Stomach (tissue), 9 donors: ENCODE measurements around the gene ABI3BP. TPM values are rescaled to one million over a fixed set of nuclear protein-coding genes. Genes with fewer than 3 reads are reported as not detected.

Experiments used
- DNase-seq, 2 donors: peaks; one replicate each; pipeline versions ENCODE4 v3.0.0 to v3.0.0-alpha.2; 2013 to 2019
- H3K27ac ChIP-seq, 5 donors: fragments of 200-600 bp in 4 of 5; sonication (generic) in 4 of 5; one replicate each; pipeline ENCODE4 v1.5.1; 2013 to 2019; ENCODE audit warnings: mild to moderate bottlenecking in 1 of 5, moderate library complexity in 1 of 5
- H3K27me3 ChIP-seq, 3 donors: fragments of 200-600 bp; sonication (generic); one replicate each; pipeline ENCODE4 v1.5.1; 2017 to 2019; ENCODE audit warnings: mixed run types in 1 of 3
- H3K36me3 ChIP-seq, 4 donors: fragments of 200-600 bp; sonication (generic); 1 replicate in 3 of 4; 2 replicates in 1 of 4; pipeline ENCODE4 v1.5.1; 2016 to 2019
- H3K4me1 ChIP-seq, 4 donors: fragments of 200-600 bp; sonication (generic); one replicate each; pipeline ENCODE4 v1.5.1; 2016 to 2019
- H3K4me3 ChIP-seq, 4 donors: fragments of 200-600 bp; sonication (generic) in 3 of 4; one replicate each; pipeline ENCODE4 v1.5.1; 2016 to 2019; ENCODE audit warnings: mild to moderate bottlenecking in 1 of 4
- H3K9me3 ChIP-seq, 4 donors: fragments of 200-600 bp; sonication (generic); one replicate each; pipeline ENCODE4 v1.5.1; 2016 to 2019
- EP300 ChIP-seq: sonication (generic); formaldehyde crosslinking; IDR thresholded peaks from one replicate; pipeline ENCODE4 v1.6.1; 2017; ENCODE audit warnings: antibody characterized with exemption
- POLR2A ChIP-seq, 4 donors: fragments of 450-650 bp; IDR thresholded peaks; one replicate each; pipeline ENCODE4 v1.6.1; 2016; ENCODE audit warnings: antibody characterized with exemption in 4 of 4, control low read depth in 2 of 4, mild to moderate bottlenecking in 1 of 4, moderate library complexity in 1 of 4
- POLR2AphosphoS5 ChIP-seq, 3 donors: sonication (generic); formaldehyde crosslinking; IDR thresholded peaks; one replicate each; pipeline ENCODE4 v1.6.1; 2016; ENCODE audit warnings: antibody characterized with exemption in 3 of 3
- WGBS, 5 donors: extraction: QIAGEN DNeasy Blood & Tissue Kit in 3 of 5; methylation state at CpG; one replicate each; pipeline versions ENCODE4 v1.1.5 to v1.1.7; 2013 to 2018; 5-methylcytosine and 5-hydroxymethylcytosine counted together
- intact Hi-C: fragments of 100-400 bp; cut with DNase I; formaldehyde crosslinking; loops from one replicate; pipeline ENCODE4 v1.15.1; 2023; ENCODE audit warnings: low total_unique reads
- polyA plus RNA-seq, 3 donors: library from polyadenylated mRNA; stranded (reverse); fragments of 200-250 nt; gene quantifications; one replicate each; pipeline ENCODE4 v1.2.3, GENCODE V29; 2013
- total RNA-seq, 5 donors: library from RNA; depleted of rRNA; stranded (reverse); fragments of >200 nt; gene quantifications; one replicate each; pipeline versions ENCODE4 v1.1.0 to v1.2.3, GENCODE V29; 2014 to 2016
- TF ChIP-seq, protein P1 (sequence below), 7 experiments: fragments of 450-650 bp in 4 of 7; fragments of 200-600 bp in 3 of 7; sonication (generic) in 3 of 7; IDR thresholded peaks; one replicate each; pipeline ENCODE4 v1.5.1; 2016 to 2019; ENCODE audit warnings: antibody characterized with exemption in 7 of 7, control low read depth in 2 of 7, mild to moderate bottlenecking in 1 of 7
- donor health status: healthy with polysubstance abuse.
- donor health status: Bipolar disorder and iron deficiency.
- donor health status: healthy.

Gene ABI3BP
- total and polyA plus RNA-seq, 8 donors: 1.5 to 252 (median 21.7) TPM

DNA sequence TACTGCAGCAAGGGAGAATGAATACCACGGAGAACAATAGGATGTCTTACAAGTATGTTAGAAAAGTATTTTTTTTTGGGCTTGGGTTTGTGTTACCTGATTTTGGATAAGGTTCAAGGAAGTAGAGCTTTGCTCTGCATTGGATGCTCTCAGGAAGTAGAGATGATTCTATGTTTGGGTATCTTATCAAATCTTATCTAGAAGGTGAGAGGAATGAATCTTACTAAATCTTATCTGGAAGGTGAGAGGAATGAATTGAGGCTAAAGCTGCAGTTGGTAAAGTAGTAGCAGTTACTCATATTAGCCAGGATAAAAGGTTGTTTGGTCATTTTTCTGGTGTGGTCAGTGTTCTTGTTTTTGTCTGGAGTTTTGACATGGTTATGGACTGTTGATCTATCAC, 266.5 kb downstream of the ABI3BP start:
- TF ChIP-seq EP300: no peak
- no peak for TF ChIP-seq POLR2A (IDR thresholded peaks at IDR 0.05)
- TF ChIP-seq, protein P1, sequence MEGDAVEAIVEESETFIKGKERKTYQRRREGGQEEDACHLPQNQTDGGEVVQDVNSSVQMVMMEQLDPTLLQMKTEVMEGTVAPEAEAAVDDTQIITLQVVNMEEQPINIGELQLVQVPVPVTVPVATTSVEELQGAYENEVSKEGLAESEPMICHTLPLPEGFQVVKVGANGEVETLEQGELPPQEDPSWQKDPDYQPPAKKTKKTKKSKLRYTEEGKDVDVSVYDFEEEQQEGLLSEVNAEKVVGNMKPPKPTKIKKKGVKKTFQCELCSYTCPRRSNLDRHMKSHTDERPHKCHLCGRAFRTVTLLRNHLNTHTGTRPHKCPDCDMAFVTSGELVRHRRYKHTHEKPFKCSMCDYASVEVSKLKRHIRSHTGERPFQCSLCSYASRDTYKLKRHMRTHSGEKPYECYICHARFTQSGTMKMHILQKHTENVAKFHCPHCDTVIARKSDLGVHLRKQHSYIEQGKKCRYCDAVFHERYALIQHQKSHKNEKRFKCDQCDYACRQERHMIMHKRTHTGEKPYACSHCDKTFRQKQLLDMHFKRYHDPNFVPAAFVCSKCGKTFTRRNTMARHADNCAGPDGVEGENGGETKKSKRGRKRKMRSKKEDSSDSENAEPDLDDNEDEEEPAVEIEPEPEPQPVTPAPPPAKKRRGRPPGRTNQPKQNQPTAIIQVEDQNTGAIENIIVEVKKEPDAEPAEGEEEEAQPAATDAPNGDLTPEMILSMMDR (IDR thresholded peaks at IDR 0.05): no peak
- TF ChIP-seq POLR2AphosphoS5 (IDR thresholded peaks at IDR 0.05): no peak
- Histone ChIP-seq H3K27ac (no peak overlapping the region), H3K4me3 (no peak overlapping the region), H3K9me3 (no peaks in the 10 kb centered on the region), H3K27me3 (no peaks in the 10 kb centered on the region), H3K36me3 (peaks cover 5 to 91% (median 76%) of the 10 kb centered on the region in 4 donors), H3K4me1 (peaks cover 0 to 14% (median 5%) of the 10 kb centered on the region in 4 donors)
- intact Hi-C loops: no loop called here
- DNase-seq: no peak
- WGBS, 5 donors: 85 to 97% (median 88%) methylated on average over 1 of the region's 1 CpG

GRCh38 chr3:100725935-100726513, 267.2 kb downstream of the ABI3BP start:
- Histone ChIP-seq H3K27ac (no peak overlapping the region), H3K27me3 (no peaks in the 10 kb centered on the region), H3K9me3 (no peaks in the 10 kb centered on the region), H3K36me3 (peaks cover 12 to 91% (median 77%) of the 10 kb centered on the region in 4 donors), H3K4me1 (peaks cover 0 to 14% (median 5%) of the 10 kb centered on the region in 4 donors), H3K4me3 (no peak overlapping the region)
- intact Hi-C loops: no loop called here
- no peak for DNase-seq
- WGBS, 5 donors: 87 to 98% (median 95%) methylated on average over 3 of the region's 3 CpGs
- TF ChIP-seq POLR2A (IDR thresholded peaks at IDR 0.05): no peak
- no peak for TF ChIP-seq POLR2AphosphoS5 (IDR thresholded peaks at IDR 0.05)
- TF ChIP-seq EP300: no peak
- TF ChIP-seq, protein P1 (IDR thresholded peaks at IDR 0.05): no peak

DNA sequence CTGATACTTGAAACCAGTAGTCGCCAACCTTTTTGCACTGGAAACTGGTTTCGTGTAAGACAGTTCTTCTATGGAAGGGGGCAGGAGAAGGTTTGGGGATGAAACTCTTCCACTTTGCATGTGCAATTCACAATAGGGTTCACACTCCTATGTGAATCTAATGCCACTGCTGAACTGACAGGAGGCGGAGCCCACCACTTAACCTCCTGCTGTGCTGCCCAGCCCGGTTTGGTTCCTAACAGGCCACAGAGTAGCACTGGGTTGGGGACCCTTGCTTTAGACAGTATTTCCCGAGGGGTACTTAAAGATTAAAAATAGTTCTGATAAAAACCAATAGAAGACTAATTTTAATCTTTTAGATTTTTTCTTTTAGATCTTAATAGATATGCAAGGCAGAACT, 272.8 kb downstream of the ABI3BP start:
- H3K4me1 ChIP-seq: peaks cover 0 to 26% (median 13%) of the 10 kb centered on the region in 4 donors
- peaks cover 12 to 73% (median 59%) of the 10 kb centered on the region in 4 donors for H3K36me3 ChIP-seq
- no peak for DNase-seq
- intact Hi-C loops: no loop called here
- no peaks in the 10 kb centered on the region for H3K9me3 ChIP-seq
- WGBS, 5 donors: 80 to 87% (median 82%) methylated on average over 5 of the region's 5 CpGs
- no peak overlapping the region for H3K4me3 ChIP-seq
- no peak for TF ChIP-seq POLR2AphosphoS5 (IDR thresholded peaks at IDR 0.05)
- no peak for TF ChIP-seq EP300
- TF ChIP-seq, protein P1 (IDR thresholded peaks at IDR 0.05): no peak
- TF ChIP-seq POLR2A (IDR thresholded peaks at IDR 0.05): no peak
- no peak overlapping the region for H3K27ac ChIP-seq
- no peaks in the 10 kb centered on the region for H3K27me3 ChIP-seq

- DNase-seq: no peak
- H3K36me3 ChIP-seq: peaks cover 14 to 75% (median 62%) of the 10 kb centered on the region in 4 donors
- no peak for TF ChIP-seq EP300
- TF ChIP-seq, protein P1 (IDR thresholded peaks at IDR 0.05): no peak
- no peaks in the 10 kb centered on the region for H3K9me3 ChIP-seq
- H3K4me1 ChIP-seq: peaks cover 0 to 38% (median 19%) of the 10 kb centered on the region in 4 donors
- intact Hi-C loops: no loop called here
- no peaks in the 10 kb centered on the region for H3K27me3 ChIP-seq
- no peak overlapping the region for H3K27ac ChIP-seq
- no peak overlapping the region for H3K4me3 ChIP-seq
- 29 to 46% (median 39%) methylated on average over 1 of the region's 1 CpG for WGBS, 5 donors
Measured at GRCh38 chr3:100719136-100719535, 274.1 kb downstream of the ABI3BP start.
